Measurements from ENCODE around the gene WNT5A.

WNT5A gene

DNA sequence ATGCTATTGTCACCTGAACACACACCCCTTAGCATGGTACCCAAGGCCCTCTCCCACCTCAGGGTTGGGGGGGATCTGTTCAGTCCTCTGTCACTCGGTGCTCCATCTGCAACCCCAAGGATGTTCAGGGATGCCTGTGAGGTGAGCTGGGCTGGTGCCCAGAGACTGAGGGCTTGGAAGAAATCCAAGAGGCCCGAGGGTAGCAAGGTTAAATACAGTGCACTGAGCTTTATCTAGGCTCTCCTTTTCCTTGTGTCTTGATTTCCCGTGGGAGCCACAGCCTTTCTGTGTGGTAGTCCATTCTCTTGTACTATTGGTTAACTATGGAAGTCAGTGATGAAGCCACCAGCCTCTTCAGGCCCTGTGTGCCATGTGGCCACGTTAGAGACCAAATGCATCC lies 18.7 kb upstream of the WNT5A start:
- no peak for DNase-seq

DNA sequence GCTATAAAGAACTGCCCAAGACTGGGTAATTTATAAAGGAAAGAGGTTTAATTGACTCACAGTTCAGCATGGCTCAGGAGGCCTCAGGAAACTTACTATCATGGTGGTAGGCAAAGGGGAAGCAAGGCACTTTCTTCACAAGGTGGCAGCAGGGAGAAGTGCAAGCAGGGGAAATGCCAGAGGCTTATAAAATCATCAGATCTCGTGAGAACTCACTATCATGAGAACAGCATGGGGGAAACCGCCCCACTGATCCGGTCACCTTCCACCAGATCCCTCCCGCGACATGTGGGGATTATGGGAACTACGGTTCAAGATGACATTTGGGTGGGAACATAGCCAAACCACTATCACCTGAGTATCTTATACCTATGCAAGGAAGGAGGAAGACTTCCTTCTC lies 18.0 kb upstream of the WNT5A start:
- peak; percentile 26 to 55 (median 46) for DNase-seq

DNA sequence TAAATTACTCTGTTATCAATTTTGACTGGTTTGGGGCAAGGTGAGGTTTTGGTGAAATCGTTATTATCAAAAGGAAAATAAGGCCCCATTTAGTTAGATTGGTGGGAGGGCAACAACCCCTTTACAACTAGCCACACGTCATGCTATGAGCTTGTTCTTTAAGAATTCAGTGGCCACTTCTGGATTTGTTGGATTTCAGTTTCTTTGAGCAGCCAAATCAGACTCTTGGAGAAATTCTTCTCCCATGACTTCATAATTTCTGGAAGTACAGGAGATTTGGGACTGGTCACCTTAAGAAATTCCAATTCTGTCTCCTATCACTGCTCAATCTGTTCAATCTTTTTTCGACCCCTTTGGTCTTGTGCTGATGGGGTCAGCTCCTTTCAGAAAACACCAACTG lies 14.8 kb upstream of the WNT5A start:
- DNase-seq, result no peak

GRCh38 chr3:55500555-55501330 lies 13.6 kb upstream of the WNT5A start:
- no peak for DNase-seq

- DNase-seq, result no peak
These were observed 11.4 kb upstream of the WNT5A start for GRCh38 chr3:55498520-55498919.

- no peak for DNase-seq
These were observed 10.1 kb upstream of the WNT5A start for GRCh38 chr3:55497250-55497649.

DNA sequence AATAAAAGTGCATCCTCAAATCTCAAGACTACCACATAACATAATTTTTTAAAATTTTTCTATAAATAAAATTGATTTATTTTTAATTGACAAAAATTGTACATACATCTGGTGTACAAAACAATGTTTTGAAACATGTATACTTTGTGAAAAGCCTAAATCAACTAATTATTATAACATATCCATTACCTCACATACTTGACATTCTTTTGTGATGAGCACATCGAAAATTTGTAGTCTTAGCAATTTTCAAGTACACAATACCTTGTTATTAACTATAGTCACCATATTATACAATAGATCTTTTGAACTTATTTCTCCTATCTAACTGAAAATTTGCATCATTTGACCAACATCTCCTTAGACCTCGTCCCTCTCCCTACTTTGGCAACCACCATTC lies 7.9 kb upstream of the WNT5A start:
- no peak for DNase-seq

- DNase-seq, result no peak
These were observed 5.9 kb upstream of the WNT5A start for GRCh38 chr3:55492976-55493375.

DNA sequence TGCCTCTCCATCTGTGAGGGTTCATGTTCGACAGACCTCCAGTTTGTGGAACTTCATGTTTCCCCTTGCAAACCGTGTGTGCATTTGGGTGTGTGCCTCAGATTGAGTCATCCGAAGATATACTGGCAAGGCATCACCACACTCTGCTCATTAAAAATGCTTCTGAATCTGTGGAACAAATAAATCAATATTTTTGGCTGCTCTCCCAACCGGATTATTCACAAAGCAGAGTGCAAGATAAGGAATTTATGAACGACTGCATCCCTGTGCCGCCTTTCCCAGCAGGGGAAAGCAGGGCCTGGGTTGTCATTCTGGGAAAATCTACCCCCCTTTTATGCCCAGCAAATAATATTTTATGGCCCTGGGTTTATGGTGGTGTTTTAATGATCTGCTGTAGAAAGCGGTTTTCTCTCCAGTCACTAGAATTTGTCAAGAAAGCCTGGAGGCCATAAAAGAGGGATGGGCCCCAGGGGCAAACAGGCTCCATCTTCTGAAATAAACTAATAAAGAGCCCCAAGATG lies 4.2 kb upstream of the WNT5A start:
- DNase-seq, result no peak

- no peak for DNase-seq
These were observed 3.3 kb upstream of the WNT5A start for GRCh38 chr3:55490276-55490913.

DNA sequence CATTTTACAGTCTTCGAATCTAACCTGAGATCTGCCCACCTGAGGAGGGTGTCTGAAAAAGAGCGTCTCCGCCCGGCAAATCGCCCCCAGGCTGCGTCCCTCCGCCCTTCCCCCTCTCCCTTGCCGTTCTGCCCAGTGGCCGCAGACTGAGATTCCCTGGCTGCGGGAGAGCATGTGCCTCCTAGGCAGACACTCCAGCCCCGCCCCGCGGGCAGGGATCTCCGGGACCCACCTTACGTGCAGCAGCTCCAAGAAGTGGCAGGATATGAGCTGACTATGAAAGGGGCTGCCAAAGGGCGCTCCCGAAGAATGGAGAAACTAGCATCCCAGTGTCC lies 2.7 kb upstream of the WNT5A start:
- no peak for DNase-seq

GRCh38 chr3:55488398-55489055 lies 1.4 kb upstream of the WNT5A start:
- peak; percentile 65 to 77 (median 72) for DNase-seq

DNA sequence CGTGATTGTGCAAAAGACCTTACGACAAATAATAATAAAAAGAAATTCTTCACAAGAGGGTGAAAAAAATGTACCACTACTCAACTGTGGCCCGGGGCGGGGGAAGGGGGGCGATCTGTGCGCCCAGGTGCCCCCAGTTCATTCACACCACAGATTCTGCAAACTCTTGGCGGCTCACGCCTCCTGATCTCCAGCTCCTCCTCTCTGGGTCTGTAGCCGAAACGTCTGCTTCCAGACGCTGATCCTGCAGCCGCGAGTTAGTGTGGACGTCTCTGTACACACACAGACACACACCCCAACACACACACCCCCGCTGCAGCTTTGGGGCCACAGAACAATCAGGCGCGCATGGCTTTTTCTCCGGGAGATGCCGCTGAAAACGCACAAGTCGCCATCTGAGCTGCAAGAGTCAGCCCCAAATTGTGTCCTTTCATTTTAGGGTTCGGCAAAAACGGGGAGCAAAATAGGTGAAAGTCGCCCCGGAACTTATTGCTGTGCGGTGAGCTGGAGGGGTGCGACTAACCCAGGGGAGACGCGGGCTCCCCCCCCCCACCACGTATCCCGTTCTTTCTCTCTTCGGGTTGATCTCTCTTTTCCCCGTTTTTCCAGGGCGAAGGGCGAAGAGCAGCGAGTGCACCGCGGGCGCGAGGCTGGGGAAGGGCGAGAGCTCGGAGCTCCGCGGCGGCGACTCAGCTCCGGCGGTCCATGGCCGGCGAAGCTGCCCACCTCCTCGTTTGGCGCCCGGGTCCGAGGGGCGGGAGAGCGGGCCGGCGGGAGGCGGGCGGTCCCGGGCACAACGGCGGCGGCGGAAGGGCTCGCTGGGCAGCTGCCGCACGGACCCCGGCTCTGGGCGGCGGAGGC lies 505 bp upstream of the WNT5A start:
- peak; percentile 38 to 50 (median 44) for DNase-seq

- DNase-seq, result peak in 2 of 4 experiments; percentile 20 to 31
These were observed 827 bp downstream of the WNT5A start for GRCh38 chr3:55486101-55486856.

DNA sequence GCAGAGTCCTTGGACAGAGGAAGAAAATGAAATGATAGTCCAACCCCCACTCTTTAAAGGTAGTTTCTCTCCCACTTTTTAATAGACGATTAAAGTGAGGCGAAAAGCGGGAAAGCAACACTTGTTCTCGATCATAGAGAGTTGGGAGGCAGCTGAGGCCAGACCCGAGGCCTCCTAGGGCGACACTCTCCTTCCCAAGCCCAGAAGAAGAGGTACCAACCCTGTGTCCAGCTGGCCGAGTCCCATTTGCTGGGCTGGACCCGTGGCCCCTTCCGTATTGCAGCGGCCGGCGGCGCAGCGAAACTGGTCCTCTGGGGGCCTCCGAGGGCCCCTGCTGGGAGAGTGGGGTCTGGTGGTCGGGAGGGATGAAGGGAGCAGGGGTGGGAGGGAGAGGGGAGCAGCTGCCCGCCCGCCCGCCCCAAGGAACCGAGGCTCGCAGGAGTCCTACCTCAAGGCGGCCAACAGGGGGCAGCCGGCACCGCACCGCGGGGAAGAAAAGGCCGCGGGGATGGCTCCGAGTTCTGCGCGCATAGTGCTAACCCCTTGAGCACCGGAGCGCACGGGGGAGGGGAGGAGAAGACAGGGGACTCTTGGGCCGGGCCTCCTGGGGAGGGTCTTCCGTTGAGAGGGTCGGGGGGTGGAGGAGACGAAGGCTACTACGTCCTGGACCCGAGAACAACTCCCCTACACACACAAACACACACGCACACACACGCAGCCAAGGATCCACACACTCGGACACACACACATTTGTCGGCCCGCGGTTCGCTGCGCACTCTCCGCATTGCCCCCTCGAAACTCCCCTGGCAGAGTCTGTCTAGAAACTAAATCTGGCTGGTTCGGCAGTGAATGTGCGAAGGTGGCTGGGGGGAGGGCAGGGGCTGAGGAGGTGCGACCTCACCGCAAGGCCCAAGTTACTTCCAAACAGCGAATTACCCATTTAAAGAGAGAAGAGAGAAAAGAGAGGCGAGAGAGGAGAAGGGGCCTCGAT lies 2.0 kb downstream of the WNT5A start:
- DNase-seq, result peak; percentile 74 to 90 (median 82)

- DNase-seq, result no peak
These were observed 2.9 kb downstream of the WNT5A start for GRCh38 chr3:55484191-55484689.

DNA sequence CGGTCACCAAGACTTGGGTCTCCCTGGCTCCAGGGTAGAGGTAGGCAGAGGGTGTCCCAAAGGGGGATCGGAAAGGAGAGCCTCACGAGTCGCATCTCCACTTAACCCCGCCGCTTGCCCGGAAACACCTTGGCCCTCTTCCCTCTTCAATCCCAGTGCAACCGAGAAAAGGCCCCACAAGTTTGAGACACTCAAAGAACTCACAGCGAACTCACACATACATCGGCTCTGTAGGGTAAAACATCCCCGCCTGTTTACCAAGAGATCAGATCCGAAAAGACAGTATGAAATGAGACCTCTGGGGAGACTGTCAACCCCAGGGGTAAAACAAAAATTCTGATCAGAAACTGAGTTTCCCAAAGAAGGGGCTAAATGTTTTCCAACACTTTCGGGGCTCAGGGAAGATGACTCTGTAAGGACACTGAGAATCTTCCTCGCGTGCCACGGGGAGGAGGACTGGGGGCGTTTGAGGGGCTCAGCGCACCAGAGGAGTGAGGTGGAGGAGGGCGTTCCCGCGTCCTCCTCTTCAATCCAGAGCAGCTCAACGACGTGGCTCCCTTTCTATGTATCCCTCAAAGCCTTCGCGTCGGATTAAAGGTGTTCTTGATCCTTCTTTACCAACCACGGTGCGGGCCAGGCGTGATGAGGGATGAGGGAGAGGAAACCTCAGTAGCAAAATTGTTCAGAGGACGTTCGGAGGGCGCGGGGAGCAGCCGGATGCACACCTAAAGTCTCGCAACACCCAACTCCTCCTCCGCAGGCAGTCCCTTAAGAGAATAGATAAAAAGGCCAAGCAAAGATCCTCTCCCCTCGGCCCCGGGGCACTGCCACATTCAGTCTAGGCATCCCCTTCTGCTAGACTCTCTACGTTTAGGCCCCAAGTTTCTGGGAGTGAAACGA lies 3.7 kb downstream of the WNT5A start:
- no peak for DNase-seq

- no peak for DNase-seq
These were observed 4.5 kb downstream of the WNT5A start for GRCh38 chr3:55482496-55483195.
